Chondrocyte (in vitro differentiated cells): Measurements from ENCODE around the gene HELZ2. TPM values are rescaled to one million over a fixed set of nuclear protein-coding genes. Genes with fewer than 3 reads are reported as not detected.
A peak's percentile ranks its signal among the peaks of the same experiment; 100 is the strongest.

Source experiments
- DNase-seq: peaks from one replicate; pipeline ENCODE4 v3.0.0; 2021; ENCODE audit warnings: mixed read lengths, low spot score
- H3K27ac Mint-ChIP-seq: one replicate; pipeline ENCODE4 v1.8.0; 2021; ENCODE audit warnings: mild to moderate bottlenecking, moderate library complexity, mixed read lengths; ENCODE audit not compliant: unreplicated experiment
- H3K27me3 Mint-ChIP-seq: 2 replicates; pipeline ENCODE4 v1.8.0; 2021; ENCODE audit warnings: low read depth, mixed read lengths
- H3K36me3 Mint-ChIP-seq: 2 replicates; pipeline ENCODE4 v1.8.0; 2021; ENCODE audit warnings: low read depth, mixed read lengths
- H3K4me1 Mint-ChIP-seq: 2 replicates; pipeline ENCODE4 v1.8.0; 2021; ENCODE audit warnings: low read depth, mild to moderate bottlenecking, mixed read lengths
- H3K4me3 Mint-ChIP-seq: one replicate; pipeline ENCODE4 v1.8.0; 2021; ENCODE audit warnings: mild to moderate bottlenecking, moderate library complexity, mixed read lengths; ENCODE audit not compliant: unreplicated experiment
- H3K9me3 Mint-ChIP-seq: 2 replicates; pipeline ENCODE4 v1.8.0; 2021; ENCODE audit warnings: low read depth, mixed read lengths
- total RNA-seq: library from RNA; stranded (reverse); gene quantifications from 3 replicates; pipeline ENCODE4 v1.2.1, GENCODE V29; 2021
- TF ChIP-seq, protein P1 (sequence below): fragments of 200-600 bp; sonication (generic); IDR thresholded peaks from 2 replicates; pipeline ENCODE4 v1.5.0; 2021; ENCODE audit warnings: antibody characterized with exemption, mild to moderate bottlenecking, moderate library complexity

Gene HELZ2
- total RNA-seq, 1 donor from 2014 or later: 14.9 TPM

DNA sequence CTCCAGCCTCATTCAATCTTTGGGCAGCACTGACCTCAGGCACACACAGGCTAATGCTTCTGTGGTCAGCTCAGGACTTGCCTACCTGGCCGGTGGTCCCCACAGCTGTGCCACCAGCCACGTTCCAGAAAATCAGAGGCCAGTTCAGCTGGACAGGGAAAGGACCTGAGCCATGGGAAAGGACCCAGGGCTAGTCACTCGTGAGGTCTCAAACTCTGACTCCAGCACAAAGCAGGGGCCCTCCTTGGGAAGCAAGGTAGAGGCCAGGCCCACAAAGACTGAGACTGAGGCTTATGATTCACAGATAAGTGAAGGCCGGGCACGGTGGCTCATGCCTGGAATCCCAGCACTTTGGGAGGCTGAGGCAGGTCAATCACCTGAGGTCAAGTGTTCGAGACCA lies 22.4 kb upstream of the HELZ2 start:
- H3K27ac Mint-ChIP-seq: no peak overlapping the region
- no peaks in the 10 kb centered on the region for H3K27me3 Mint-ChIP-seq
- H3K4me1 Mint-ChIP-seq: no peaks in the 10 kb centered on the region
- peaks cover 16% of the 10 kb centered on the region for H3K36me3 Mint-ChIP-seq
- H3K9me3 Mint-ChIP-seq: no peaks in the 10 kb centered on the region
- no peak for DNase-seq
- TF ChIP-seq, protein P1, sequence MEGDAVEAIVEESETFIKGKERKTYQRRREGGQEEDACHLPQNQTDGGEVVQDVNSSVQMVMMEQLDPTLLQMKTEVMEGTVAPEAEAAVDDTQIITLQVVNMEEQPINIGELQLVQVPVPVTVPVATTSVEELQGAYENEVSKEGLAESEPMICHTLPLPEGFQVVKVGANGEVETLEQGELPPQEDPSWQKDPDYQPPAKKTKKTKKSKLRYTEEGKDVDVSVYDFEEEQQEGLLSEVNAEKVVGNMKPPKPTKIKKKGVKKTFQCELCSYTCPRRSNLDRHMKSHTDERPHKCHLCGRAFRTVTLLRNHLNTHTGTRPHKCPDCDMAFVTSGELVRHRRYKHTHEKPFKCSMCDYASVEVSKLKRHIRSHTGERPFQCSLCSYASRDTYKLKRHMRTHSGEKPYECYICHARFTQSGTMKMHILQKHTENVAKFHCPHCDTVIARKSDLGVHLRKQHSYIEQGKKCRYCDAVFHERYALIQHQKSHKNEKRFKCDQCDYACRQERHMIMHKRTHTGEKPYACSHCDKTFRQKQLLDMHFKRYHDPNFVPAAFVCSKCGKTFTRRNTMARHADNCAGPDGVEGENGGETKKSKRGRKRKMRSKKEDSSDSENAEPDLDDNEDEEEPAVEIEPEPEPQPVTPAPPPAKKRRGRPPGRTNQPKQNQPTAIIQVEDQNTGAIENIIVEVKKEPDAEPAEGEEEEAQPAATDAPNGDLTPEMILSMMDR: no peak
- H3K4me3 Mint-ChIP-seq: no peak overlapping the region

DNA sequence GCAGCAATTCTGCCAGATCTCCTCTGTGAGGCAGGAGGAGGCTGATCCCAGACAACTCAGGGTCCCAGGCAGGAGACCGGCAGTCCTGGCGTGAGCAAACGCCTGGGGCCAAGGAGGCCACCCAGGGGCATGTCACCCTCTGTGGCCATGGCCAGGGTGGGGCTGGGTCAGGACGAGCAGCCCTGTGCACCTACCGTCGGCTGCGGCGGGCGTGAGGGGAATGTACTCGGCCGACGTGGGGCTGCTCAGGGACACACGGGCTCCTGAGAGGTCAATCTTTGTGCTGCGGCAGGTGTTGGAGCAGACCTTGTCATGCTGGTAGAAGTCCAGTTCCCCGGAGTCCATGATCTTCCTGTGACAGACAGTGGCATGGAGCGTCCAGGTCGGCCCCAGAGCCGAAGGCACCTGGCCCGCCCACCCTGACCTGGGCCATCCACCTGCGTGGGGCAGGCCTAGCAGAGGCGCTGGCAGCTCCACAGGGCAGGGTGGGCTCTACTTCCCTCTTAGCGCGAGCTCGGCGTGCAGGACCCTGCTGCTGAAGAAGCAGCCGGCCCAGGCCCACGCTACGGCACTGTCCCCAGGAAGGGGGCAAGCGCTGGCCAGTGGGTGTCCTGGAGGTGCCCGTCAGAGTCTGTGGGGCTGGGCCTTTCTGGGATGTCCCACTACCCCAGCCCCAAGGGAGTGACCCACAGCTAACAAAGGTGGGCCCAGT lies 21.5 kb upstream of the HELZ2 start:
- H3K27ac Mint-ChIP-seq: no peak overlapping the region
- H3K9me3 Mint-ChIP-seq: no peaks in the 10 kb centered on the region
- no peak overlapping the region for H3K4me3 Mint-ChIP-seq
- no peaks in the 10 kb centered on the region for H3K4me1 Mint-ChIP-seq
- peaks cover 19% of the 10 kb centered on the region for H3K36me3 Mint-ChIP-seq
- TF ChIP-seq, protein P1: no peak
- H3K27me3 Mint-ChIP-seq: no peaks in the 10 kb centered on the region
- peak; percentile 79 for DNase-seq

DNA sequence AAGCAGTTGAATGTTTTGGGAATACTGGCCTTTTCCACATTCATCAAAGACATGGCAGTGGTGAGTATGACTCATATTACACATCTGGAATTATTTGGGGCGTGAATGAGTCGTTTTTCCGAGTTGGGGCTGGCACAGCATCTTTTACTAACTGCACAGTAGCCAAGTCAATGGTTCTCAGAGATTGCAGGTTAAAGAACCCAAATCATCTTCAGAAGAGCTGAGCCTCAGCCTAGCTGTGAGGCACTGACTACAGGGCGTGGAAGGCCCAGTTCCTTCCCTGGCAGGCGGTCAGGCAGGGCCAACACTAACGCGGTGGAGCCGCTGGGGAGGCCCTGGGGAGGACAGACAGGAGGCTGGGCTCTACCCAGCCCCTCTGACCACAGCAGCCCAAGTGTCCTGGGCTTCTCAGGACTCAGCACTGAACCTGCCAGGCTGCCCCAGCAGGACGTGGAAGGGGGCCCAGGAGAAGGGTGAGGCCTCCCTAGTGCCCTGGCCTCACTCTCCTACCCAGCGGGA lies 20.1 kb upstream of the HELZ2 start:
- H3K36me3 Mint-ChIP-seq: peaks cover 20% of the 10 kb centered on the region
- no peaks in the 10 kb centered on the region for H3K27me3 Mint-ChIP-seq
- TF ChIP-seq, protein P1: no peak
- H3K27ac Mint-ChIP-seq: no peak overlapping the region
- no peaks in the 10 kb centered on the region for H3K9me3 Mint-ChIP-seq
- H3K4me3 Mint-ChIP-seq: no peak overlapping the region
- H3K4me1 Mint-ChIP-seq: no peaks in the 10 kb centered on the region
- peak; percentile 54 for DNase-seq

DNA sequence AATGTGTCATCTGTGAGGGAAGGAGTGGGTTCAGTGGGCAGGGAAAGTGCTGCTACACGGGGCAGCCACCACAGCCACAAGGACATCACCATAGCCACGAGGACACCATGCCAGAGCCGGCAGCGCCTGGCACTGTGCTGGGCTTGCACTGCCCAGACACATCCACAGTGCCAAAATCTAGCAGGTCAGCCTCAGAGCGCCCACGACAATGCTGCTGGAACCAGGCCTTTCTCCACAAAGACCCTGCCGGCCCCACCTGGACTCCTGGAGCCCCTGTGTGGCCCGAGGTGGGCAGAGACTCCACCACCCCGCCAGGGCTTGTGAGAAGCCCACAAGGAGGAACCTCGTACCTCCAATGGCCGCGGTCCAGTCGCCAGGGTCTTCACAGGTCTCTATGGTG lies 18.6 kb upstream of the HELZ2 start:
- H3K9me3 Mint-ChIP-seq: no peaks in the 10 kb centered on the region
- TF ChIP-seq, protein P1: no peak
- no peak overlapping the region for H3K4me3 Mint-ChIP-seq
- peak; percentile 80 for DNase-seq
- H3K27me3 Mint-ChIP-seq: no peaks in the 10 kb centered on the region
- peaks cover 20% of the 10 kb centered on the region for H3K36me3 Mint-ChIP-seq
- no peak overlapping the region for H3K27ac Mint-ChIP-seq
- no peaks in the 10 kb centered on the region for H3K4me1 Mint-ChIP-seq

DNA sequence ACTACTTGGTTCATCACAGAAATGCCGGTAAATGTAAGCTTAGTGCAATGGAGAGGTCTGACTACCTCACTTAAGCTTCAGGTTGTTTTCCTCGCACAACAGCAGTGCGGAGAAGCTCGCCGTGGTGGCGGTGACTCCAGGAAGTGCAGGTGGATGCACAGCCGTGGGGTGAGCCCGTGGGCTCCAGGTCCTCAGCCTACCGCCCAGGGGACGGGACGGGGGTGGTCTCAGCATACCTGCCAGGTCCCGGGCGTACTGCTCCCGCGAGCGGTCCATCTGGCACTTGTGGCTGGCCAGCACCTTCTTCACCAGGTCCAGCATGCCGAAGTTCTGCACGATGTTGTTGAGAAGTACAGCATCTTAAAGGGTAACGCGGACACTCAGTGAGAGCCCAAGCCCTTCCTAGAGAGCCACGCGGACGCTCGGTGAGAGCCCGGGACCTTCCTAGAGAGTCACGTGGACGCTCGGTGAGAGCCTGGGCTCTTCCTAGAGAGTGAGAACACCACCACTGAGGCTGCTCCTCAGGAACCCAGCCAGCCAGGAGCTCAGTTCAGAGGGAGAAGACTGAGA lies 17.8 kb upstream of the HELZ2 start:
- H3K27me3 Mint-ChIP-seq: no peaks in the 10 kb centered on the region
- no peaks in the 10 kb centered on the region for H3K9me3 Mint-ChIP-seq
- peaks cover 20% of the 10 kb centered on the region for H3K36me3 Mint-ChIP-seq
- no peaks in the 10 kb centered on the region for H3K4me1 Mint-ChIP-seq
- H3K27ac Mint-ChIP-seq: no peak overlapping the region
- TF ChIP-seq, protein P1: no peak
- H3K4me3 Mint-ChIP-seq: no peak overlapping the region
- DNase-seq: peak; percentile 83
